Psoas muscle (tissue), 8 donors: ENCODE data around the gene PCSK5. TPM values are rescaled to one million over a fixed set of nuclear protein-coding genes. Genes with fewer than 3 reads are reported as not detected.

Experiments used
- ATAC-seq, 4 donors: fragments of 200-7000 bp; cut with Tn5 transposase; one replicate each; pipeline ENCODE4 v1.9.1; 2020; ENCODE audit warnings: moderate library complexity in 3 of 4, mild to moderate bottlenecking in 2 of 4
- DNase-seq, 2 donors: peaks; one replicate each; pipeline ENCODE4 v3.0.0-alpha.2; 2020
- H3K27ac ChIP-seq: fragments of 200-600 bp; one replicate; pipeline ENCODE4 v1.8.0; 2022
- H3K27me3 ChIP-seq, 3 donors: fragments of 200-600 bp in 1 of 3; one replicate each; pipeline versions ENCODE4 v1.6.1 to v1.8.0; 2013 to 2022; ENCODE audit warnings: low read length in 2 of 3, mild to moderate bottlenecking in 2 of 3, moderate library complexity in 1 of 3; ENCODE audit not compliant: insufficient read depth in 3 of 3
- H3K36me3 ChIP-seq, 2 donors: fragments of 200-600 bp in 1 of 2; one replicate each; pipeline versions ENCODE4 v1.6.1 to v1.8.0; 2013 to 2022; ENCODE audit warnings: low read depth in 1 of 2, mild to moderate bottlenecking in 1 of 2, moderate library complexity in 1 of 2; ENCODE audit not compliant: insufficient read depth in 1 of 2
- H3K4me1 ChIP-seq: fragments of 200-600 bp; one replicate; pipeline ENCODE4 v1.8.0; 2022
- H3K4me3 ChIP-seq: fragments of 200-600 bp; one replicate; pipeline ENCODE4 v1.8.0; 2022; ENCODE audit warnings: mild to moderate bottlenecking
- H3K9me3 ChIP-seq: fragments of 200-600 bp; one replicate; pipeline ENCODE4 v1.8.0; 2022
- CTCF ChIP-seq: fragments of 200-600 bp; IDR thresholded peaks from one replicate; pipeline ENCODE4 v1.8.0; 2022; ENCODE audit warnings: antibody characterized with exemption
- WGBS, 3 donors: extraction: QIAGEN DNeasy Blood & Tissue Kit; methylation state at CpG; one replicate each; pipeline versions ENCODE4 v1.1.6 to v1.1.7; 2013; 5-methylcytosine and 5-hydroxymethylcytosine counted together
- intact Hi-C, 2 donors: fragments of 100-400 bp; cut with DNase I; formaldehyde crosslinking; loops; one replicate each; pipeline versions ENCODE4 v1.11.0 to v1.14.2; 2022
- polyA plus RNA-seq, 3 donors: library from polyadenylated mRNA; stranded (reverse); fragments of 200-250 nt; gene quantifications; one replicate each; pipeline ENCODE4 v1.2.3, GENCODE V29; 2013
- total RNA-seq, 4 donors: library from RNA; stranded (reverse); fragmentation: NEBNext Ultra II Directional in 2 of 4; extraction: Animal tissue kit (Norgen Biotek cat#: 25700) in 2 of 4; gene quantifications; one replicate each; pipeline versions ENCODE4 v1.2.1 to v1.2.4, GENCODE V29; 2021 to 2023
- donor health status: healthy with polysubstance abuse.
- donor health status: DM: no; HTN: no; CAD: no; lungs with moderate emphysema.
- donor health status: Bipolar disorder and iron deficiency.
- donor health status: healthy.
- donor health status: DM: yes; HTN: yes; CAD: no.
- donor health status: DM: no; HTN: no; CAD: no.
- donor health status: DM: no; HTN: no; CAD: no.
- donor health status: DM: yes; HTN: yes; CAD: no.

PCSK5 gene
- total and polyA plus RNA-seq, 7 donors, result 0.75 to 4.4 (median 2.3) TPM

- H3K4me1 ChIP-seq, result no peaks in the 10 kb centered on the region
- WGBS, 3 donors, result 90 to 92% (median 92%) methylated on average over 4 of the region's 4 CpGs
- no peak for DNase-seq
- intact Hi-C loops, result no loop called here
- no peaks in the 10 kb centered on the region for H3K27me3 ChIP-seq
- no peak overlapping the region for H3K27ac ChIP-seq
- H3K36me3 ChIP-seq, result no peaks in the 10 kb centered on the region
- ATAC-seq, result no peak
- TF ChIP-seq CTCF, result no peak
- H3K9me3 ChIP-seq, result no peaks in the 10 kb centered on the region
- no peak overlapping the region for H3K4me3 ChIP-seq
Measured at GRCh38 chr9:75930190-75930589, 39.7 kb downstream of the PCSK5 start.

- WGBS, 3 donors, result 26 to 63% (median 35%) methylated on average over 3 of the region's 3 CpGs
- no peaks in the 10 kb centered on the region for H3K9me3 ChIP-seq
- intact Hi-C loops, result no loop called here
- no peak for DNase-seq
- no peaks in the 10 kb centered on the region for H3K4me1 ChIP-seq
- no peak for TF ChIP-seq CTCF
- H3K27ac ChIP-seq, result no peak overlapping the region
- ATAC-seq, result no peak
- no peaks in the 10 kb centered on the region for H3K36me3 ChIP-seq
- no peaks in the 10 kb centered on the region for H3K27me3 ChIP-seq
- H3K4me3 ChIP-seq, result no peak overlapping the region
Measured at GRCh38 chr9:75930730-75931321, 40.4 kb downstream of the PCSK5 start.

GRCh38 chr9:75933982-75934381 lies 43.5 kb downstream of the PCSK5 start:
- 42 to 97% (median 88%) methylated on average over 7 of the region's 7 CpGs for WGBS, 3 donors
- DNase-seq (no peak), ATAC-seq (peak in 1 of 4 donors; percentile 53)

GRCh38 chr9:75935591-75935990 lies 45.1 kb downstream of the PCSK5 start:
- Histone ChIP-seq H3K4me3 (no peak overlapping the region), H3K27me3 (no peaks in the 10 kb centered on the region), H3K9me3 (no peaks in the 10 kb centered on the region), H3K4me1 (no peaks in the 10 kb centered on the region), H3K27ac (no peak overlapping the region), H3K36me3 (no peaks in the 10 kb centered on the region)
- DNase-seq (no peak), ATAC-seq (no peak)
- 72 to 87% (median 87%) methylated on average over 2 of the region's 2 CpGs for WGBS, 3 donors
- intact Hi-C loops, result no loop called here
- TF ChIP-seq CTCF, result no peak

More at GRCh38 chr9:75933982-75934381, 43.5 kb downstream of the PCSK5 start:
- intact Hi-C loops, result no loop called here
- no peak for TF ChIP-seq CTCF
- Histone ChIP-seq H3K27me3 (no peaks in the 10 kb centered on the region), H3K4me1 (no peaks in the 10 kb centered on the region), H3K4me3 (no peak overlapping the region), H3K27ac (no peak overlapping the region), H3K36me3 (no peaks in the 10 kb centered on the region), H3K9me3 (no peaks in the 10 kb centered on the region)
